Adrenal gland (tissue), 12 donors: ENCODE results near the gene PRDM10. TPM values are rescaled to one million over a fixed set of nuclear protein-coding genes. Genes with fewer than 3 reads are reported as not detected.
A peak's percentile ranks its signal among the peaks of the same experiment; 100 is the strongest.

Source experiments
- DNase-seq, 7 donors: peaks; one replicate each; pipeline ENCODE4 v3.0.0-alpha.2; 2019 to 2020
- H3K27ac ChIP-seq, 5 donors: fragments of 200-600 bp; sonication (generic) in 4 of 5; 1 replicate in 3 of 5; 2 replicates in 2 of 5; pipeline versions ENCODE4 v1.5.1 to v1.8.0; 2016 to 2020; ENCODE audit warnings: mild to moderate bottlenecking in 1 of 5
- H3K27me3 ChIP-seq: fragments of 200-600 bp; 2 replicates; pipeline ENCODE4 v1.8.0; 2021
- H3K36me3 ChIP-seq, 2 donors: fragments of 200-600 bp; replicated peaks in 1 of 2; 1 replicate in 1 of 2; 2 replicates in 1 of 2; pipeline versions ENCODE4 v1.5.1 to v1.8.0; 2018 to 2022
- H3K4me1 ChIP-seq, 2 donors: fragments of 200-600 bp; replicated peaks in 1 of 2; 1 replicate in 1 of 2; 2 replicates in 1 of 2; pipeline versions ENCODE4 v1.5.1 to v1.8.0; 2018 to 2021
- H3K4me3 ChIP-seq, 4 donors: fragments of 200-600 bp; sonication (generic) in 3 of 4; one replicate each; pipeline ENCODE4 v1.5.1; 2016 to 2018
- H3K9me3 ChIP-seq, 3 donors: fragments of 200-600 bp; sonication (generic) in 1 of 3; replicated peaks in 1 of 3; 1 replicate in 2 of 3; 2 replicates in 1 of 3; pipeline versions ENCODE4 v1.5.1 to v1.8.0; 2016 to 2021
- CTCF ChIP-seq, 6 experiments: fragments of 450-650 bp in 4 of 6; fragments of 200-600 bp in 2 of 6; sonication (generic) in 1 of 6; IDR thresholded peaks; 1 replicate in 5 of 6; 2 replicates in 1 of 6; pipeline versions ENCODE4 v1.5.1 to v1.8.0; 2016 to 2021; ENCODE audit warnings: antibody characterized with exemption in 6 of 6, mild to moderate bottlenecking in 2 of 6, moderate library complexity in 1 of 6
- POLR2A ChIP-seq, 2 donors: fragments of 450-650 bp; IDR thresholded peaks; one replicate each; pipeline ENCODE4 v1.6.1; 2017; ENCODE audit warnings: antibody characterized with exemption in 2 of 2, mild to moderate bottlenecking in 2 of 2, moderate library complexity in 1 of 2
- WGBS, 4 donors: extraction: QIAGEN DNeasy Blood & Tissue Kit in 2 of 4; methylation state at CpG; one replicate each; pipeline versions ENCODE4 v1.1.5 to v1.1.7; 2013 to 2017; 5-methylcytosine and 5-hydroxymethylcytosine counted together
- intact Hi-C, 2 donors: fragments of 100-400 bp; cut with DNase I; formaldehyde crosslinking; loops; one replicate each; pipeline versions ENCODE4 v1.14.1 to v1.15.0; 2022 to 2023
- polyA plus RNA-seq, 3 donors: library from polyadenylated mRNA; stranded (reverse); fragments of 200-250 nt in 2 of 3; fragments of 350-450 nt in 1 of 3; fragmentation: Illumina TruSeq in 1 of 3; extraction: RNeasy Lipid Tissue Mini Kit (QIAGEN cat#74804) in 1 of 3; gene quantifications; one replicate each; pipeline ENCODE4 v1.2.3, GENCODE V29; 2013 to 2014
- total RNA-seq, 9 donors: library from RNA; depleted of rRNA in 4 of 9; stranded (reverse); fragments of >200 nt in 4 of 9; fragments of 120-200 nt in 1 of 9; fragmentation: NEBNext Ultra II Directional in 1 of 9; extraction: Animal tissue kit (Norgen Biotek cat#: 25700) in 1 of 9; gene quantifications; one replicate each; pipeline versions ENCODE4 v1.1.0 to v1.2.4, GENCODE V29; 2013 to 2023
- donor health status: healthy with polysubstance abuse.
- donor health status: Bipolar disorder and iron deficiency.
- donor health status: DM: yes; HTN: yes; CAD: no.
- donor health status: DM: no; HTN: no; CAD: no.
- donor health status: DM: no; HTN: no; CAD: no.
- donor health status: DM: yes; HTN: yes; CAD: no.

The PRDM10 gene
- total and polyA plus RNA-seq, 12 donors: 2.3 to 10.1 (median 6.4) TPM

GRCh38 chr11:129861702-129862522 lies 140.7 kb downstream of the PRDM10 start:
- Histone ChIP-seq H3K4me3 (no peak overlapping the region), H3K4me1 (peaks cover 5 to 11% of the 10 kb centered on the region in 2 donors), H3K9me3 (no peaks in the 10 kb centered on the region), H3K27ac (peak overlapping the region in 1 of 5 donors; percentile 66), H3K27me3 (no peaks in the 10 kb centered on the region), H3K36me3 (peaks cover 0 to 48% of the 10 kb centered on the region in 2 donors)
- TF ChIP-seq POLR2A (IDR thresholded peaks at IDR 0.05) (peak in 1 of 2 donors; percentile 29), CTCF (IDR thresholded peaks at IDR 0.05) (no peak)
- 60 to 70% (median 66%) methylated on average over 13 to 16 of the region's 16 CpGs for WGBS, 4 donors
- DNase-seq: peak; percentile 20 to 88 (median 81)
- intact Hi-C loops: no loop called here

- Histone ChIP-seq H3K27ac (no peak overlapping the region), H3K36me3 (peaks cover 0 to 4% of the 10 kb centered on the region in 2 donors), H3K4me3 (no peak overlapping the region), H3K4me1 (peaks cover 5 to 14% of the 10 kb centered on the region in 2 donors), H3K9me3 (no peaks in the 10 kb centered on the region), H3K27me3 (no peaks in the 10 kb centered on the region)
- DNase-seq: no peak
- intact Hi-C loops: no loop called here
- WGBS, 4 donors: 86 to 95% (median 94%) methylated on average over 8 of the region's 8 CpGs
- TF ChIP-seq CTCF (IDR thresholded peaks at IDR 0.05) (no peak), POLR2A (IDR thresholded peaks at IDR 0.05) (no peak)
These were observed 146.6 kb downstream of the PRDM10 start for GRCh38 chr11:129856036-129856435.

GRCh38 chr11:129855086-129855485 lies 147.5 kb downstream of the PRDM10 start:
- intact Hi-C loops: no loop called here
- H3K4me1 ChIP-seq: peaks cover 5 to 14% of the 10 kb centered on the region in 2 donors
- H3K27me3 ChIP-seq: no peaks in the 10 kb centered on the region
- no peaks in the 10 kb centered on the region for H3K36me3 ChIP-seq
- TF ChIP-seq POLR2A (IDR thresholded peaks at IDR 0.05) (no peak), CTCF (IDR thresholded peaks at IDR 0.05) (no peak)
- no peak for DNase-seq
- H3K9me3 ChIP-seq: no peaks in the 10 kb centered on the region
- no peak overlapping the region for H3K27ac ChIP-seq
- no peak overlapping the region for H3K4me3 ChIP-seq
- 90 to 97% (median 94%) methylated on average over 10 to 11 of the region's 11 CpGs for WGBS, 4 donors

- H3K9me3 ChIP-seq: no peaks in the 10 kb centered on the region
- H3K4me3 ChIP-seq: no peak overlapping the region
- H3K4me1 ChIP-seq: peaks cover 5 to 14% of the 10 kb centered on the region in 2 donors
- no peaks in the 10 kb centered on the region for H3K36me3 ChIP-seq
- TF ChIP-seq POLR2A (IDR thresholded peaks at IDR 0.05) (no peak), CTCF (IDR thresholded peaks at IDR 0.05) (no peak)
- no peak overlapping the region for H3K27ac ChIP-seq
- no peak for DNase-seq
- no peaks in the 10 kb centered on the region for H3K27me3 ChIP-seq
- intact Hi-C loops: no loop called here
- WGBS, 4 donors: 84 to 92% (median 88%) methylated on average over 7 of the region's 7 CpGs
These were observed 148.3 kb downstream of the PRDM10 start for GRCh38 chr11:129854232-129854805.
